BE2C (cell line): ENCODE data around the gene MED16.
"Not testable (repeated sequence)": the region's sequence is repeated elsewhere in the genome, so short reads cannot be mapped to it uniquely, and the experiment has no call there.

Experiments used
- DNase-seq: peaks from one replicate; pipeline ENCODE4 v3.0.0-alpha.2; 2020
- H3K27me3 ChIP-seq: fragments of 250-450 bp; sonication (Bioruptor Pico); 2 replicates; pipeline ENCODE4 v1.5.1; 2020; ENCODE audit warnings: mild to moderate bottlenecking
- H3K36me3 ChIP-seq: fragments of 250-450 bp; sonication (Bioruptor Pico); 2 replicates; pipeline ENCODE4 v1.5.1; 2020; ENCODE audit warnings: mild to moderate bottlenecking
- H3K4me1 ChIP-seq: fragments of 250-450 bp; sonication (Bioruptor Pico); 2 replicates; pipeline ENCODE4 v1.5.1; 2020
- H3K4me3 ChIP-seq: 2 replicates; pipeline ENCODE4 v1.5.1; 2011; ENCODE audit warnings: low read depth, low read length
- H3K9me3 ChIP-seq: fragments of 250-450 bp; sonication (Bioruptor Pico); 2 replicates; pipeline ENCODE4 v1.5.1; 2020
- CTCF ChIP-seq: IDR thresholded peaks from 2 replicates; pipeline ENCODE4 v1.5.1; 2012; ENCODE audit warnings: mild to moderate bottlenecking, low read depth, low read length

MED16 gene

GRCh38 chr19:881385-882071 is 11.5 kb downstream of the MED16 start:
- no peaks in the 10 kb centered on the region; the same call in 1 of the 2 replicates for H3K27me3 ChIP-seq
- no peak for TF ChIP-seq CTCF
- no peak overlapping the region for H3K4me3 ChIP-seq
- peaks cover 44% of the 10 kb centered on the region for H3K36me3 ChIP-seq
- no peaks in the 10 kb centered on the region for H3K9me3 ChIP-seq
- peaks cover 12% of the 10 kb centered on the region for H3K4me1 ChIP-seq
- no peak for DNase-seq

GRCh38 chr19:879711-880438 is 13.1 kb downstream of the MED16 start:
- DNase-seq, result no peak
- Histone ChIP-seq H3K4me1 (peaks cover 4% of the 10 kb centered on the region; the same call in 1 of the 2 replicates), H3K27me3 (no peaks in the 10 kb centered on the region), H3K9me3 (no peaks in the 10 kb centered on the region), H3K4me3 (no peak overlapping the region), H3K36me3 (peaks cover 33% of the 10 kb centered on the region)
- no peak for TF ChIP-seq CTCF

GRCh38 chr19:878751-879561 is 14.0 kb downstream of the MED16 start:
- H3K9me3 ChIP-seq, DNase-seq: not testable (repeated sequence)
- H3K36me3 ChIP-seq, result peaks cover 33% of the 10 kb centered on the region

GRCh38 chr19:877992-878660 is 14.9 kb downstream of the MED16 start:
- not testable (repeated sequence) for H3K4me3 ChIP-seq, H3K27me3 ChIP-seq, DNase-seq, H3K9me3 ChIP-seq, H3K4me1 ChIP-seq
- H3K36me3 ChIP-seq, result peaks cover 28% of the 10 kb centered on the region

More at GRCh38 chr19:878751-879561, 14.0 kb downstream of the MED16 start:
- not testable (repeated sequence) for H3K27me3 ChIP-seq, H3K4me3 ChIP-seq, H3K4me1 ChIP-seq

- DNase-seq, result no peak
- H3K27me3 ChIP-seq, result no peaks in the 10 kb centered on the region
- no peaks in the 10 kb centered on the region for H3K9me3 ChIP-seq
- H3K4me1 ChIP-seq, result peaks cover 5% of the 10 kb centered on the region
- no peak overlapping the region for H3K4me3 ChIP-seq
- TF ChIP-seq CTCF, result no peak
- peaks cover 22% of the 10 kb centered on the region for H3K36me3 ChIP-seq
These were observed 16.1 kb downstream of the MED16 start for GRCh38 chr19:876780-877314.

- peaks cover 14% of the 10 kb centered on the region for H3K36me3 ChIP-seq
- DNase-seq, result no peak
- H3K4me1 ChIP-seq, result peaks cover 8% of the 10 kb centered on the region
- TF ChIP-seq CTCF, result no peak
- no peaks in the 10 kb centered on the region for H3K9me3 ChIP-seq
- H3K27me3 ChIP-seq, result no peaks in the 10 kb centered on the region
- H3K4me3 ChIP-seq, result no peak overlapping the region
These were observed 16.9 kb downstream of the MED16 start for GRCh38 chr19:876089-876488.
